ENCODE measurements around the gene VAMP8. TPM values are rescaled to one million over a fixed set of nuclear protein-coding genes. Genes with fewer than 3 reads are reported as not detected.
"Not testable (repeated sequence)": the region's sequence is repeated elsewhere in the genome, so short reads cannot be mapped to it uniquely, and the experiment has no call there.

Gene VAMP8
- total RNA-seq, 2 donors from 2014 or later, result 44.4 to 108 TPM

DNA sequence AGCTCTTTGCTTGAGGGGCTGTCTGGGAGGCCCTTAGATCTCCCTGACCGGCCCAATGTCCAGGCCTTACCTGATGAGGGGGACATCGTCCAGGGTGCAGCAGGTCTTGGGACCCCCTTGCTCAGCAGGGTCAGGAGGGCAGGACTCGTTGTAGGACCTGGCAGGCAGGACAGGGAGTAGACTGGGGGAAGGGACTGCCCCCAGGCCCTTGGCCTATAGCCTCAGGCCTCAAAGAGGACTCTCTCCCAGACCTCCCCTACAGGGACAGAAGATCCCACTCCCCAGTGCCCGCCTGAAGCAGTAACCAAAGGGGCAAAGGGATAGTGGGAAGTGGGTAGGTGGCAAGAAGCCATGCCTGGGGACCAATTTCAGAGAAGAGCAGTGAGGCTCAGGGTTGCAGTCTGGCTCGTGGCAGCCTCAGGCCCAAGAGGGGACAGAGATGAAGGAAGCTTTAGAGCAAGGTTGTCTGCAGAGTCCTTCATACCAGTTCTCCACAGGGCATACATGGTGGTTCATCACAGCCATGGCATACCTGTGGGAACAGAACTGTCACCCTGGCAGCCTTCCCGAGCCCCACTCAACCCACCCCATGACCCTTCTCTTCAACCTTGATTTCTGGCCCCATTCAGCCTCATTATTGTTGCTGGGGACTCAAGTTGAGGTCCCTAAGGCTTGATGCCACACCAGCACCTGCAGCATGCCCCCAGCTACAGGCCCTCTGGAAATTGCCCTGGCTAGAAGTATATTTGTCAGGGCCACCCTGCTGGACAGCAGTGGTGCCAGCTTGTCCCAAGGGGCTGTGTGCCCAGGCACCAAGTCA lies 23.8 kb downstream of the VAMP8 start:
- peaks cover 16% of the 10 kb centered on the region for H3K4me1 ChIP-seq (replicated peaks)
- no peaks in the 10 kb centered on the region for H3K36me3 ChIP-seq
- TF ChIP-seq POLR2A (IDR thresholded peaks at IDR 0.05) (no peak), POLR2AphosphoS5 (IDR thresholded peaks at IDR 0.05) (no peak)
- TF ChIP-seq, protein P1, sequence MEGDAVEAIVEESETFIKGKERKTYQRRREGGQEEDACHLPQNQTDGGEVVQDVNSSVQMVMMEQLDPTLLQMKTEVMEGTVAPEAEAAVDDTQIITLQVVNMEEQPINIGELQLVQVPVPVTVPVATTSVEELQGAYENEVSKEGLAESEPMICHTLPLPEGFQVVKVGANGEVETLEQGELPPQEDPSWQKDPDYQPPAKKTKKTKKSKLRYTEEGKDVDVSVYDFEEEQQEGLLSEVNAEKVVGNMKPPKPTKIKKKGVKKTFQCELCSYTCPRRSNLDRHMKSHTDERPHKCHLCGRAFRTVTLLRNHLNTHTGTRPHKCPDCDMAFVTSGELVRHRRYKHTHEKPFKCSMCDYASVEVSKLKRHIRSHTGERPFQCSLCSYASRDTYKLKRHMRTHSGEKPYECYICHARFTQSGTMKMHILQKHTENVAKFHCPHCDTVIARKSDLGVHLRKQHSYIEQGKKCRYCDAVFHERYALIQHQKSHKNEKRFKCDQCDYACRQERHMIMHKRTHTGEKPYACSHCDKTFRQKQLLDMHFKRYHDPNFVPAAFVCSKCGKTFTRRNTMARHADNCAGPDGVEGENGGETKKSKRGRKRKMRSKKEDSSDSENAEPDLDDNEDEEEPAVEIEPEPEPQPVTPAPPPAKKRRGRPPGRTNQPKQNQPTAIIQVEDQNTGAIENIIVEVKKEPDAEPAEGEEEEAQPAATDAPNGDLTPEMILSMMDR (IDR thresholded peaks at IDR 0.05), result no peak
- H3K4me3 ChIP-seq, result peak overlapping the region in 1 of 2 donors; percentile 81
- intact Hi-C loops (cut with DNase I), result no loop called here
- H3K9me3 ChIP-seq, result no peaks in the 10 kb centered on the region
- H3K27ac ChIP-seq, result peak overlapping the region; percentile 87 to 90
- WGBS, result 63% methylated on average over 6 of the region's 6 CpGs
- H3K27me3 ChIP-seq (replicated peaks; ENCODE audit: insufficient read depth), result no peaks in the 10 kb centered on the region
- no peak for DNase-seq (ENCODE audit: low spot score)

- peak overlapping the region; percentile 74 to 81 for H3K4me3 ChIP-seq
- TF ChIP-seq, protein P1 (IDR thresholded peaks at IDR 0.05), result no peak
- TF ChIP-seq POLR2AphosphoS5 (IDR thresholded peaks at IDR 0.05) (no peak), POLR2A (IDR thresholded peaks at IDR 0.05) (no peak)
- H3K36me3 ChIP-seq, result no peaks in the 10 kb centered on the region
- intact Hi-C loops (cut with DNase I), result no loop called here
- peak overlapping the region; percentile 87 to 90 for H3K27ac ChIP-seq
- 5% methylated on average over 34 of the region's 36 CpGs for WGBS
- H3K4me1 ChIP-seq (replicated peaks), result peaks cover 15% of the 10 kb centered on the region
- no peaks in the 10 kb centered on the region for H3K9me3 ChIP-seq
- no peaks in the 10 kb centered on the region for H3K27me3 ChIP-seq (replicated peaks; ENCODE audit: insufficient read depth)
- peak; percentile 64 for DNase-seq (ENCODE audit: low spot score)
Measured at GRCh38 chr2:85601771-85602475, 24.5 kb downstream of the VAMP8 start.

DNA sequence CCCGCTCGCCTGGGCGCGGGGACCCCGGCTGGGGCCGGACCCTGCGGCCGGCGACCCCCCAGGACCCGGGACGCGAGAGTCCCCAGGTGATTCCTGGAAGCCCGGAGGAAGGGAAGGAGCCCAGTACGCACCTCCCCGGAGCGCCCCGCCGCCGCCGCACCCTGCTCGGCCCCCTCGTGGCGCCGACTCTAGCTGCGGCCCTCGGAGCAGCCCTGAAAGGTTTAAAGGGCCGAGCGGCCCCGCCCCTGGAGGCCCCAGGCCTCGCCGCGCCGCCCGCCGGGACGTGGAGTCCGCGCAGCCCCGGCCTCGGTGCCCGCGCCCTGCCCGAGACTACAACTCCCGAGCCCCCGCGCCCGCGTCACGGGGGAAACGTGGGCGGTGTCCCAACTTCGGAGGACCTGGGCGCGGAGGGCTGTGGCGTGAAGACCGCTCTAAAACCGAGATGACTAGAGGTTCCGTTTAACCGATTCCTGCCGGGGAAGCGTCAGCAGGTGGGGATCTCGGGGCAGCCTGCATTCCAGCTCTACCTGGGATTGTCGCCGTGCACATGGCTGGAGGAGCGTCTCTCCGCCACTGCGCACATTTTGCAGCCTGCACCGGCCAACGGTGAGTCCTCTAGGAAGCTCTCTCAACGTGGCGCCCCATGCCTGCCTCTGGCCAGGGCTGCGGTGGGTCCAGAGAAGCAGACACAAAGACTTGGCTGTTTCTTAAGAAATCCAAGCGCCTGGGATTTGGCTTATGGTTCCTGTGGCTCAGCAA lies 25.3 kb downstream of the VAMP8 start, which contains the start of gene TMEM150A:
Gene TMEM150A (minus strand): TSS at position 223 of the 759 bp plus-strand sequence. CDS start 750 bp downstream, outside the sequence.
- Histone ChIP-seq H3K4me3 (peak within 1 kb of the TSS; percentile 74 to 81), H3K27me3 (replicated peaks; ENCODE audit: insufficient read depth) (no peaks in the 10 kb centered on the region), H3K36me3 (no peaks in the 10 kb centered on the region), H3K4me1 (replicated peaks) (peaks cover 15% of the 10 kb centered on the region), H3K27ac (peak within 1 kb of the TSS; percentile 87 to 90), H3K9me3 (no peaks in the 10 kb centered on the region)
- intact Hi-C loops (cut with DNase I), result no loop called here
- DNase-seq (ENCODE audit: low spot score), result peak; percentile 93
- WGBS, result under 1% methylated on average over 68 of the region's 73 CpGs
- TF ChIP-seq, protein P1 (IDR thresholded peaks at IDR 0.05), result peak in 3 of 4 experiments; percentile 24 to 62 (median 59)
- TF ChIP-seq POLR2A (IDR thresholded peaks at IDR 0.05) (peak; percentile 79), POLR2AphosphoS5 (IDR thresholded peaks at IDR 0.05) (peak; percentile 63)

DNA sequence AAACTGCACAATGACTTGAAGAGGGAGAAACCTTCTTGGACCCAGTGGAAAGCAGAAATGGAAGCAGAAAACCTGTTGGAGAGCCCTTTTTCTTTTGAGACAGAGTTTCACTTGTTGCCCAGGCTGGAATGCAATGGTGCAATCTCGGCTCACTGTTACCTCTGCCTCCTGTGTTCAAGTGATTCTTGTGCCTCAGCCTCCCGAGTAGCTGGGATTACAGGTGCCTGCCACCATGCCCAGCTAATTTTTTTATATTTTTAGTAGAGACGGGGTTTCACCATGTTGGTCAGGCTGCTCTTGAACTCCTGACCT lies 26.7 kb downstream of the VAMP8 start:
- H3K36me3 ChIP-seq; H3K27me3 ChIP-seq (replicated peaks; ENCODE audit: insufficient read depth); H3K9me3 ChIP-seq; DNase-seq (ENCODE audit: low spot score); intact Hi-C loops (cut with DNase I): not testable (repeated sequence)
- Histone ChIP-seq H3K4me3 (peak overlapping the region in 1 of 2 donors; percentile 81), H3K4me1 (replicated peaks) (peaks cover 21% of the 10 kb centered on the region), H3K27ac (peak overlapping the region; percentile 63 to 90)
- WGBS, result 70% methylated on average over 3 of the region's 3 CpGs

Data from prostate gland (tissue), 2 donors.